Measurements from ENCODE around the gene MACC1.
"Not testable (repeated sequence)": the region's sequence is repeated elsewhere in the genome, so short reads cannot be mapped to it uniquely, and the experiment has no call there.

Gene MACC1

GRCh38 chr7:20208651-20209307, 8.4 kb downstream of the MACC1 start:
- TF ChIP-seq CTCF (IDR thresholded peaks at IDR 0.05), result no peak
- no peak for DNase-seq (ENCODE audit: low spot score)
- Histone ChIP-seq H3K4me3 (no peak overlapping the region), H3K27ac (no peak overlapping the region)

GRCh38 chr7:20207811-20208210, 9.4 kb downstream of the MACC1 start:
- H3K4me3 ChIP-seq; DNase-seq (ENCODE audit: low spot score); H3K27ac ChIP-seq: not testable (repeated sequence)

DNA sequence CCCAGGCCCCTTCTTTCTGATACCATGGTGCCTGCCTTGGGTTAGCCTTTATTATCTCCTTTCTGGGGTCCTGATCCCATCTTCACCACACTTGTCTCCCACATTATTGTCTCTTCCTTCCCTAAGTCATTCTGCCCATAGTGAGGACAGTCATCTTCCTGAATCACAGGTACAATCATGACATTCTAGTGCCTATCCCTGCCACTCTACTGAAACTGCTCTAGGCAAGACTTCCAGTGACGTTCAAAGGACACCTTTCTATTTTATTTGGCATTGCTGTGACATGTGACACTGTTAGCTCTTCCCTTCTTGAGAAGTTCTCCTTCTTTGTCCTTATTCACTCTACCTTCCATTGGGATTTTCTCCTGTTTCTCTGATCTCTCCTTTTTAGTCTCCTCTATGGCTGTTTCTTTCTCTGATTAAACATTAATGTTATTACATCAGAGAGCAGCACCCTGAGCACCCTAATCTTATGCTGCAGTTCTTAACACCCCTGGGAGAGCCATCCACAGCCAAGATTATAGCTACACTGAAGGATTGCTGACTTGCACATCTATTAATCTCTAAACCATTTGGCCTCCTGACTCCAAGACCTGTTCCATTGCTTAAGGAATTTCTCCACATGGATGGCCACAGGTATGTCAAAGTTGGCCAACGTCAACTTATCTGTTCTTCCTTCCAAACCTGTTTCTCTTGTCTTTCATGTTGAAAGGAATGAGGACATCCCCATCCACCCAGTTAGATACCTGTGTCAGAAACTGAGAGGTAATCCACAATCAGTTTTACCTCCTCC, 10.9 kb downstream of the MACC1 start:
- no peak overlapping the region for H3K4me3 ChIP-seq
- no peak for TF ChIP-seq CTCF (IDR thresholded peaks at IDR 0.05)
- H3K27ac ChIP-seq, result no peak overlapping the region
- DNase-seq (ENCODE audit: low spot score), result no peak

DNA sequence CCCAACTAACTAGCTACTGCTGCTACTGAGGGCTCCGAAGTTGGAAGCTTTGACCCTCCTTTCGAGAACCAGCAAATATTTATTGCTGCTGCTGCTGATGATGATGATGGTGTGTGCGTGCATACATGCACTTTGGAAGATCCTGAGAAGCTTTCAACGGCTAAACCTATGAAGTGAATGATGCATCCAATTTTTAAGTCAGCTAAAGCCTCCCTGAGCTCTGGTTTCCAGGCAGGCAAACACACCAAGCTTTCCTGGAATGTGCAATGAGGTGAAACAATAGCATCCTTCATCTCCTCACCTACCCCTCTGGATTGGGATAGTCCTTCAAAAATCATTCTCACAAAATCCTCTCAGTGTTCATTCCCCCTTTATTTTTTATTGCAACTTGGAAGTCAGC, 13.9 kb downstream of the MACC1 start:
- Histone ChIP-seq H3K4me3 (no peak overlapping the region), H3K27ac (no peak overlapping the region)
- DNase-seq (ENCODE audit: low spot score), result no peak
- TF ChIP-seq CTCF (IDR thresholded peaks at IDR 0.05), result no peak

DNA sequence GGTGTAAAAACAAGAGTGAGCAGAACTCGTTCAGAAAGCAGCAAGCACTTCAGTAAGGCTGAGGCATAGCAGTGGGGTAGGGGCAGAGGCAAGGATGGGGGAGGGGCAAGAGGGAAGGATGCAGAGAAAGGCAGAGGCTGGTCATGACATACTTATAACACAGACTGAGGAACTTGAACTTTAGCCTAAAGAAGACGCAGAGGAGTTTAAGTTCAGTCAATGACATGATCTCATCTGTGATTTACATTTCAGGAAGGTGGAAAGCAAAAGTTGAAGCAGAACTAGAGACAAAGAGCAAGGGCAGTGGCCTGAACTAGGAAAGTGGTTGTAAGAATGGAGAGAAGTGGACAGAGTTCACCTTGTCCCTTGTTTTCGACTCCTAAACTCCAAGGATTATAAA, 15.8 kb downstream of the MACC1 start:
- no peak for DNase-seq (ENCODE audit: low spot score)
- H3K27ac ChIP-seq, result peak overlapping the region in 1 of 2 donors; percentile 11
- TF ChIP-seq CTCF (IDR thresholded peaks at IDR 0.05), result no peak
- H3K4me3 ChIP-seq, result no peak overlapping the region

GRCh38 chr7:20200971-20201370, 16.2 kb downstream of the MACC1 start:
- peak overlapping the region in 1 of 2 donors; percentile 11 for H3K27ac ChIP-seq
- DNase-seq (ENCODE audit: low spot score), result no peak
- no peak for TF ChIP-seq CTCF (IDR thresholded peaks at IDR 0.05)
- H3K4me3 ChIP-seq, result no peak overlapping the region

GRCh38 chr7:20200361-20200760, 16.8 kb downstream of the MACC1 start:
- Histone ChIP-seq H3K27ac (no peak overlapping the region), H3K4me3 (no peak overlapping the region)
- no peak for TF ChIP-seq CTCF (IDR thresholded peaks at IDR 0.05)
- DNase-seq (ENCODE audit: low spot score), result no peak
